Stimulated activated CD4-positive, alpha-beta T cell treated with anti-CD3 and anti-CD28 coated beads, Interleukin-2, amount 100 ng/mL, for 4 hours (primary cell): ENCODE results near the gene BAZ2B.

Experiments
- DNase-seq: peaks from one replicate; pipeline ENCODE4 v3.0.0-alpha.2; 2020; ENCODE audit warnings: low read depth

BAZ2B gene

GRCh38 chr2:159525012-159525411 is 91.3 kb downstream of the BAZ2B start:
- DNase-seq: no peak

- no peak for DNase-seq
Observed at GRCh38 chr2:159521272-159521671, 95.1 kb downstream of the BAZ2B start.

GRCh38 chr2:159518321-159519005 is 97.9 kb downstream of the BAZ2B start:
- DNase-seq: no peak

GRCh38 chr2:159516241-159516758 is 100.0 kb downstream of the BAZ2B start:
- no peak for DNase-seq

GRCh38 chr2:159515441-159515840 is 100.9 kb downstream of the BAZ2B start:
- no peak for DNase-seq

GRCh38 chr2:159513745-159514144 is 102.6 kb downstream of the BAZ2B start:
- no peak for DNase-seq

GRCh38 chr2:159508140-159508539 is 108.2 kb downstream of the BAZ2B start:
- DNase-seq: no peak

- DNase-seq: no peak
Observed at GRCh38 chr2:159506764-159507440, 109.4 kb downstream of the BAZ2B start.

- DNase-seq: no peak
Observed at GRCh38 chr2:159506202-159506601, 110.1 kb downstream of the BAZ2B start.

GRCh38 chr2:159505196-159505595 is 111.2 kb downstream of the BAZ2B start:
- no peak for DNase-seq

GRCh38 chr2:159501743-159502142 is 114.6 kb downstream of the BAZ2B start:
- no peak for DNase-seq

GRCh38 chr2:159497847-159498246 is 118.5 kb downstream of the BAZ2B start:
- DNase-seq: no peak

- no peak for DNase-seq
Observed at GRCh38 chr2:159497256-159497655, 119.1 kb downstream of the BAZ2B start.

- DNase-seq: no peak
Observed at GRCh38 chr2:159489476-159489875, 126.9 kb downstream of the BAZ2B start.

- DNase-seq: no peak
Observed at GRCh38 chr2:159484532-159484931, 131.8 kb downstream of the BAZ2B start.

GRCh38 chr2:159476329-159476728 is 140.0 kb downstream of the BAZ2B start:
- no peak for DNase-seq

GRCh38 chr2:159475793-159476192 is 140.6 kb downstream of the BAZ2B start:
- DNase-seq: no peak

- no peak for DNase-seq
Observed at GRCh38 chr2:159471340-159471739, 145.0 kb downstream of the BAZ2B start.

- no peak for DNase-seq
Observed at GRCh38 chr2:159468257-159468656, 148.1 kb downstream of the BAZ2B start.

- DNase-seq: no peak
Observed at GRCh38 chr2:159462961-159463360, 153.4 kb downstream of the BAZ2B start.

- DNase-seq: no peak
Observed at GRCh38 chr2:159462201-159462785, 154.1 kb downstream of the BAZ2B start.

- no peak for DNase-seq
Observed at GRCh38 chr2:159461076-159461475, 155.3 kb downstream of the BAZ2B start.

- DNase-seq: no peak
Observed at GRCh38 chr2:159460227-159460626, 156.1 kb downstream of the BAZ2B start.
